ENCODE data around the gene CTBP2.

Gene CTBP2

DNA sequence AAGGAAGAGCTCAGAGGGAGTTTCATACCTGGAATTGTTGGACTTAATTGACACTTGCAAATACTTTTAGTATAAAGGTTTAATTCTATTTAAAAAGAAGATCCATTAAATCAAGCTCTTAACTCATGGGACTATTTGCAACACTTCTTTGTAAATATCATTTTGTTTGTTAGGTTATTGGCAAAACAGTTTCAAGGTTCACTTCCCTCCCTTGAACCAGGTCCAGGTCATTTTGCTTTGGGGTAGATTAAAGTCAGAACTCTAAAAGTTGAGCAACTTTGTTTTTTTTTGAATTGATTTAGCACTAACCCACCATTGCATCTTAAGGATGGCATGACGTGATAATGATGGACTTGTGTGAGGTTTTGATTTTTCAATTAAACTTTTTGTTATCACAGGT lies 172.6 kb downstream of the CTBP2 start:
- H3K4me3 ChIP-seq (ENCODE audit: low read depth, low read length), result no peak overlapping the region
- TF ChIP-seq, protein P1, sequence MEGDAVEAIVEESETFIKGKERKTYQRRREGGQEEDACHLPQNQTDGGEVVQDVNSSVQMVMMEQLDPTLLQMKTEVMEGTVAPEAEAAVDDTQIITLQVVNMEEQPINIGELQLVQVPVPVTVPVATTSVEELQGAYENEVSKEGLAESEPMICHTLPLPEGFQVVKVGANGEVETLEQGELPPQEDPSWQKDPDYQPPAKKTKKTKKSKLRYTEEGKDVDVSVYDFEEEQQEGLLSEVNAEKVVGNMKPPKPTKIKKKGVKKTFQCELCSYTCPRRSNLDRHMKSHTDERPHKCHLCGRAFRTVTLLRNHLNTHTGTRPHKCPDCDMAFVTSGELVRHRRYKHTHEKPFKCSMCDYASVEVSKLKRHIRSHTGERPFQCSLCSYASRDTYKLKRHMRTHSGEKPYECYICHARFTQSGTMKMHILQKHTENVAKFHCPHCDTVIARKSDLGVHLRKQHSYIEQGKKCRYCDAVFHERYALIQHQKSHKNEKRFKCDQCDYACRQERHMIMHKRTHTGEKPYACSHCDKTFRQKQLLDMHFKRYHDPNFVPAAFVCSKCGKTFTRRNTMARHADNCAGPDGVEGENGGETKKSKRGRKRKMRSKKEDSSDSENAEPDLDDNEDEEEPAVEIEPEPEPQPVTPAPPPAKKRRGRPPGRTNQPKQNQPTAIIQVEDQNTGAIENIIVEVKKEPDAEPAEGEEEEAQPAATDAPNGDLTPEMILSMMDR (IDR thresholded peaks at IDR 0.05; ENCODE audit: borderline replicate concordance, insufficient read depth, low read depth, low read length), result no peak

DNA sequence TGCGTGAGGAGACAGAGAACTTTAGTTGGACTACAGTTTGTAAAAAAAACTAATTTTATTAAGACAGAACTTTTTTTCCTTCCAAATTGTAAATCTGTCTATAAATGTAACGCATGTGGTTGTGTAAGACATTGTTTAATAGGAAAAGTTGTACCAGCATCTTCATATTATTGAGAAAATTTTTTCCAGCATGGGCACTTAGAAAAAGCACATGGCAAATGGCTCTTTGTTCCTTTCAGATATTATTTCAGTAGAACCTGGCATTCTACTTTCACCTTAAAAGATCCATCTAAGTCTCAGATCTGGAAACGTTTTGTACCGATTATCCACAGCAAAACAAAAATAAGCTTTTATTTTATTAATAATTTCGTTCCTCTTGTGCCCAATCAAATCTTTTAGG lies 175.2 kb downstream of the CTBP2 start:
- TF ChIP-seq, protein P1 (IDR thresholded peaks at IDR 0.05; ENCODE audit: borderline replicate concordance, insufficient read depth, low read depth, low read length), result no peak
- H3K4me3 ChIP-seq (ENCODE audit: low read depth, low read length), result no peak overlapping the region

DNA sequence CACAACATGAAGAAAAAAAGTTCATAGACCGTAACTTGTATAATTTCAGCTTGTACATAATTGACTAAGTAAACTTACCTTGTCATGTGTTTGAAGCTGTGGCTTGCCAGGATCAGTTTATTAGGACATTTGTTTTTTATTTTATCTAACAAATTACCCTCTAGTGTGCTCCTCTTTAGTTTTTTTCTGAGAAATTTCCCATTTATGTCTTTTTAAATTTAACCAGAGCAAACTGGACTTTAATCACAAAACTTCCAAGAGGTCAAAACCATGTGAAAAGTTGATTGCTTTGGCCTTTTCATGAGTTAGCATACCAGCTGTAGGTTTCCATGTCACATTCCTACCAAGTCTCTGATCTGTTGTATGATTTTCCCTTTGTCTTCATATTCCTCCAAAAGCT lies 176.0 kb downstream of the CTBP2 start:
- TF ChIP-seq, protein P1 (IDR thresholded peaks at IDR 0.05; ENCODE audit: borderline replicate concordance, insufficient read depth, low read depth, low read length), result no peak

DNA sequence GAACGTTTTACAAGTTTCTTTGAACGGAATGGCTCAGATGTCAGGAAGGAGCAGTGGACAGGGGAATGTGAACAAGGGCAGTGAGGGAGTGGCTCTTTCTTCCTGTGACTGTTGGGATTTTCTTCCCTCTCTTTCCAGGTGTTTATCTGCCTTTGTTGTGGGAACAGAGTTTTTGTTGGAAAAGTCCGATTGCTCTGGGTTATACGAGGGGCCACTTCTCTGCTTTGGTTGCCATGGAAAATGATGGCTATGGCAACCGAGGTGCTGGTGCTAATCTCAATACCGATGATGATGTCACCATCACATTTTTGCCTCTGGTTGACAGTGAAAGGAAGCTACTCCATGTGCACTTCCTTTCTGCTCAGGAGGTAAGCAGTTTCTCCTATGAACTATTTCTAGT lies 177.0 kb downstream of the CTBP2 start:
- no peak overlapping the region for H3K4me3 ChIP-seq (ENCODE audit: low read depth, low read length)
- TF ChIP-seq, protein P1 (IDR thresholded peaks at IDR 0.05; ENCODE audit: borderline replicate concordance, insufficient read depth, low read depth, low read length), result no peak

More for the DNA sequence above, 176.0 kb downstream of the CTBP2 start:
- no peak overlapping the region for H3K4me3 ChIP-seq (ENCODE audit: low read depth, low read length)

DNA sequence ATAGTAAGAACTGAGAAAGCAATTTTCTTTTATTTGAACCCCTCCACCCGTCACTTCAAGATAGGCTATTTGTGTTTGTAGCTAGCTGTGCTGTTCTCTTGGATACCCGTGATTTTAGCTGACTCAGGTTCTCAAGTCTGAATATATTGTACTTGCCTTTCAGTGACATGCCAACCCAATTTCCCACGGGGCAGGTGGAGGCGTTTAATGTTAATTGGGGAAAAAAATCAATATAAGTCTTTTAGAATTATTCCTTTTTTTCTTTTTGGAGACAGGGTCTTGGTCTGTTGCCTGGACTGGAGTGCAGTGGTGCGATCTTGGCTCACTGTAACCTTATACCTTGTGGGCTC lies 182.0 kb downstream of the CTBP2 start:
- TF ChIP-seq, protein P1 (IDR thresholded peaks at IDR 0.05; ENCODE audit: borderline replicate concordance, insufficient read depth, low read depth, low read length), result no peak
- no peak overlapping the region for H3K4me3 ChIP-seq (ENCODE audit: low read depth, low read length)

DNA sequence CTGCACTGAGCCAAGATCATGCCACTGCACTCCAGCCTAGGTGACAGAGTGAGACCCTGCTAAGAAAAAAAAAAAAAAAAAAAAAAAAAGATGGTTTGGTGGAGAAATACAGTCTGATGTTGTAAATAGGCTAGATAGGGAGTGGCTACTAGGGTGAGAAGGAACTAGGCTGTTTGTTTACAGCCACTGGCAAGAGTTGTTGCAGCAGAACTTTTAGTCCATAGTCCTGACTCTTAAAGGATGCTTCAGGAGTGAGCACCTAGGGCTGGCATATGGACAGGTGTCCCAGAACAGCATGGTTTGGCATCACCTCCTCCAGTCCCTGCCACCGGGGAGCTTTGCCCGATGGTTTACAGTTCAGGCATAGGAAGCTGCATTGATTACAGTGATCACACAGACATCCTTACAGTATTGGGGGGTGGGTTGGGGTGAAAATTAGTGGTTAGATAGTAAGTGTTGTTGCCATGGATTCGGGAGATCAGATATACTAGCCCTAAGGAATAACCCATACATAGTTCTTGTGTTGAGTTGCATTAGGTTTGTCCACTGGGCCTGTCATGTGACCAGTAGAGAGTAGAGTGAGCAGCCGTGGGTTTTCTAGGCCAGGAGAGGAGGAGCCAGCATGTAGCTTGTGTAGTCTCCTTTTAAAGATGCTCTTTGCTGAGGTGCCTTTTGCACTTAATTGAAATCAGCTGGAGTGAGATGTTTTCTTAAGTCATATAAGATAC lies 182.6 kb downstream of the CTBP2 start:
- TF ChIP-seq, protein P1 (IDR thresholded peaks at IDR 0.05; ENCODE audit: borderline replicate concordance, insufficient read depth, low read depth, low read length), result no peak
- H3K4me3 ChIP-seq (ENCODE audit: low read depth, low read length), result no peak overlapping the region

DNA sequence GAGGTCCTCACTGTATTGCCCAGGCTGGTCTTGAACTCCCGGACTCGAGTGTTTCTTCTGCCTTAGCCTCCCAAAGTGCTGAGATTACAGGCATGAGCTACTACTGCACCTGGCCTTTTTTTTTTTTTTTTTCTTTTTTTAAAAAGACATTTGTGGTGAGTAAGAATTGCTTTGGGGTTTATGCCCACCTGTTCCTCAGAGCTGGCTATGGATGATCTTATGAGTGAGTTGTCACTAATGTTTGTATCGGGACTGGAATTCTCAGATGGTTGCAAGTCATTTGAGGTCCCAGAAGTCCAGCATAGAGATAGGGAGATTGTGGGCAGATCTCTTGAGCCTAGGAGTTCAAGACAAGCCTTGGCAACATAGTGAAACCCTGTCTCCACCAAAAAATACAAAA lies 183.2 kb downstream of the CTBP2 start:
- TF ChIP-seq, protein P1 (IDR thresholded peaks at IDR 0.05; ENCODE audit: borderline replicate concordance, insufficient read depth, low read depth, low read length), result no peak

More for the DNA sequence above, 183.2 kb downstream of the CTBP2 start:
- no peak overlapping the region for H3K4me3 ChIP-seq (ENCODE audit: low read depth, low read length)

Data from GM12875 (cell line).